Trophoblast cell (in vitro differentiated cells and primary cell): Measurements from ENCODE around the gene IGF2R.
A peak's percentile ranks its signal among the peaks of the same experiment; 100 is the strongest.
"Not testable (repeated sequence)": the region's sequence is repeated elsewhere in the genome, so short reads cannot be mapped to it uniquely, and the experiment has no call there.

Experiments
- DNase-seq, 2 donors: peaks; one replicate each; pipeline ENCODE4 v3.0.0-alpha.2; 2016
- H2AFZ ChIP-seq: 2 replicates; pipeline ENCODE4 v1.6.1; 2013; ENCODE audit warnings: low read length, moderate library complexity, mild to moderate bottlenecking; ENCODE audit not compliant: insufficient read depth, poor library complexity
- H2AK5ac ChIP-seq: 2 replicates; pipeline ENCODE4 v1.6.1; 2013; ENCODE audit warnings: mild to moderate bottlenecking, low read length
- H2BK120ac ChIP-seq: 2 replicates; pipeline ENCODE4 v1.6.1; 2013; ENCODE audit warnings: low read length, mild to moderate bottlenecking, moderate library complexity; ENCODE audit not compliant: insufficient read depth, poor library complexity
- H2BK12ac ChIP-seq: 2 replicates; pipeline ENCODE4 v1.6.1; 2013; ENCODE audit warnings: mild to moderate bottlenecking, low read length, moderate library complexity
- H2BK5ac ChIP-seq: 2 replicates; pipeline ENCODE4 v1.6.1; 2013; ENCODE audit warnings: low read length, low read depth, moderate library complexity, mild to moderate bottlenecking; ENCODE audit not compliant: poor library complexity
- H3K14ac ChIP-seq: 2 replicates; pipeline ENCODE4 v1.6.1; 2013; ENCODE audit warnings: mild to moderate bottlenecking, low read length
- H3K18ac ChIP-seq: 2 replicates; pipeline ENCODE4 v1.6.1; 2013; ENCODE audit warnings: mild to moderate bottlenecking, low read length
- H3K23ac ChIP-seq: 2 replicates; pipeline ENCODE4 v1.6.1; 2013; ENCODE audit warnings: low read length
- H3K27ac ChIP-seq: 2 replicates; pipeline ENCODE4 v1.5.1; 2013; ENCODE audit warnings: low read depth, mild to moderate bottlenecking, inconsistent platforms, low read length, moderate library complexity
- H3K27me3 ChIP-seq: 2 replicates; pipeline ENCODE4 v1.6.1; 2013; ENCODE audit warnings: inconsistent platforms, mild to moderate bottlenecking, low read length, moderate library complexity; ENCODE audit not compliant: insufficient read depth
- H3K36me3 ChIP-seq, 2 experiments: 1 replicate in 1 of 2; 2 replicates in 1 of 2; pipeline ENCODE4 v1.6.1; 2013; ENCODE audit warnings: low read length in 2 of 2, mild to moderate bottlenecking in 2 of 2, moderate library complexity in 1 of 2; ENCODE audit not compliant: insufficient read depth in 2 of 2, control insufficient read depth in 1 of 2
- H3K4ac ChIP-seq: 2 replicates; pipeline ENCODE4 v1.6.1; 2013; ENCODE audit warnings: low read depth, mild to moderate bottlenecking, low read length, moderate library complexity
- H3K4me1 ChIP-seq, 2 experiments: 1 replicate in 1 of 2; 2 replicates in 1 of 2; pipeline ENCODE4 v1.6.1; 2013; ENCODE audit warnings: low read length in 2 of 2, mild to moderate bottlenecking in 2 of 2, moderate library complexity in 1 of 2; ENCODE audit not compliant: insufficient read depth in 2 of 2, control insufficient read depth in 1 of 2
- H3K4me2 ChIP-seq: 2 replicates; pipeline ENCODE4 v1.6.1; 2013; ENCODE audit warnings: inconsistent platforms, mild to moderate bottlenecking, low read length, moderate library complexity
- H3K4me3 ChIP-seq: 2 replicates; pipeline ENCODE4 v1.5.1; 2013; ENCODE audit warnings: mild to moderate bottlenecking, low read depth, low read length, inconsistent platforms
- H3K79me1 ChIP-seq: one replicate; pipeline ENCODE4 v1.6.1; 2013; ENCODE audit warnings: low read length
- H3K79me2 ChIP-seq: 2 replicates; pipeline ENCODE4 v1.6.1; 2013; ENCODE audit warnings: low read length, mild to moderate bottlenecking; ENCODE audit not compliant: control insufficient read depth, insufficient read depth, poor library complexity
- H3K9ac ChIP-seq: 2 replicates; pipeline ENCODE4 v1.6.1; 2013; ENCODE audit warnings: mild to moderate bottlenecking, low read length
- H3K9me3 ChIP-seq: 2 replicates; pipeline ENCODE4 v1.6.1; 2013; ENCODE audit warnings: low read depth, mild to moderate bottlenecking, control low read depth, inconsistent platforms, low read length; ENCODE audit not compliant: insufficient read depth
- H4K12ac ChIP-seq: 2 replicates; pipeline ENCODE4 v1.6.1; 2013; ENCODE audit warnings: low read depth, mild to moderate bottlenecking, low read length, moderate library complexity
- H4K8ac ChIP-seq: 2 replicates; pipeline ENCODE4 v1.6.1; 2013; ENCODE audit warnings: low read depth, mild to moderate bottlenecking, low read length, moderate library complexity
- H4K91ac ChIP-seq: one replicate; pipeline ENCODE4 v1.6.1; 2013; ENCODE audit warnings: low read depth, mild to moderate bottlenecking, low read length, moderate library complexity
- WGBS: extraction: QIAGEN DNeasy Blood & Tissue Kit; methylation state at CpG from one replicate; pipeline ENCODE4 v1.1.7; 2013; ENCODE audit warnings: missing lambda C conversion rate; ENCODE audit not compliant: insufficient read length, insufficient coverage; ENCODE audit errors: extremely low coverage; 5-methylcytosine and 5-hydroxymethylcytosine counted together

Gene IGF2R

GRCh38 chr6:159998538-159998937 is 29.7 kb downstream of the IGF2R start:
- Histone ChIP-seq H3K9ac (no peak overlapping the region), H3K4me3 (no peak overlapping the region), H3K14ac (no peak overlapping the region), H3K9me3 (no peaks in the 10 kb centered on the region), H3K27me3 (no peaks in the 10 kb centered on the region), H3K23ac (no peak overlapping the region), H3K27ac (no peak overlapping the region), H4K8ac (no peak overlapping the region), H2BK5ac (no peak overlapping the region), H3K4ac (no peak overlapping the region), H2AFZ (no peak overlapping the region), H4K91ac (no peak overlapping the region), H4K12ac (no peak overlapping the region), H3K4me1 (peaks cover 11 to 12% of the 10 kb centered on the region in 2 experiments), H3K36me3 (peaks cover 4 to 8% of the 10 kb centered on the region in 2 experiments), H2AK5ac (no peak overlapping the region), H3K18ac (no peak overlapping the region), H3K79me1 (no peaks in the 10 kb centered on the region), H3K4me2 (no peak overlapping the region), H2BK12ac (no peak overlapping the region), H3K79me2 (peaks cover 7% of the 10 kb centered on the region), H2BK120ac (no peak overlapping the region)
- no peak for DNase-seq
- WGBS = no CpG with 5 or more reads among the region's 2 CpGs

- Histone ChIP-seq H2BK120ac (no peak overlapping the region), H3K4me3 (no peak overlapping the region), H2AK5ac (no peak overlapping the region), H4K8ac (no peak overlapping the region), H4K91ac (no peak overlapping the region), H2BK5ac (no peak overlapping the region), H3K9me3 (peaks cover 3% of the 10 kb centered on the region), H3K27ac (no peak overlapping the region), H3K4ac (no peak overlapping the region), H4K12ac (no peak overlapping the region), H3K4me2 (no peak overlapping the region), H3K36me3 (peaks cover 4 to 10% of the 10 kb centered on the region in 2 experiments), H3K27me3 (no peaks in the 10 kb centered on the region), H3K79me2 (peaks cover 8% of the 10 kb centered on the region), H2BK12ac (no peak overlapping the region), H3K79me1 (no peaks in the 10 kb centered on the region), H3K23ac (no peak overlapping the region), H3K4me1 (peaks cover 11 to 12% of the 10 kb centered on the region in 2 experiments), H3K18ac (no peak overlapping the region), H2AFZ (no peak overlapping the region), H3K14ac (no peak overlapping the region), H3K9ac (no peak overlapping the region)
- no CpG with 5 or more reads among the region's 6 CpGs for WGBS
- DNase-seq = no peak
Observed at GRCh38 chr6:159999240-159999671, 30.4 kb downstream of the IGF2R start.

GRCh38 chr6:160000280-160000704 is 31.4 kb downstream of the IGF2R start:
- Histone ChIP-seq H3K9me3 (peaks cover 4% of the 10 kb centered on the region), H3K4ac (no peak overlapping the region), H3K4me2 (no peak overlapping the region), H3K36me3 (peaks cover 8 to 14% of the 10 kb centered on the region in 2 experiments), H4K91ac (no peak overlapping the region), H3K18ac (no peak overlapping the region), H3K79me1 (no peaks in the 10 kb centered on the region), H3K27ac (no peak overlapping the region), H2BK12ac (no peak overlapping the region), H3K79me2 (peaks cover 10% of the 10 kb centered on the region), H4K12ac (no peak overlapping the region), H3K14ac (no peak overlapping the region), H3K4me1 (peaks cover 11 to 12% of the 10 kb centered on the region in 2 experiments), H2BK5ac (no peak overlapping the region), H2AK5ac (no peak overlapping the region), H2AFZ (no peak overlapping the region), H2BK120ac (no peak overlapping the region), H4K8ac (no peak overlapping the region), H3K9ac (no peak overlapping the region), H3K4me3 (no peak overlapping the region), H3K27me3 (no peaks in the 10 kb centered on the region), H3K23ac (no peak overlapping the region)
- WGBS = no CpG with 5 or more reads among the region's 8 CpGs
- DNase-seq = no peak

- H3K9ac ChIP-seq, H4K12ac ChIP-seq, DNase-seq, H3K14ac ChIP-seq, H3K79me1 ChIP-seq, H2AFZ ChIP-seq, H4K91ac ChIP-seq, H3K4ac ChIP-seq, H3K27me3 ChIP-seq, H3K27ac ChIP-seq, H3K23ac ChIP-seq, H3K9me3 ChIP-seq, H2BK120ac ChIP-seq, H2BK5ac ChIP-seq, H2AK5ac ChIP-seq, H2BK12ac ChIP-seq, H4K8ac ChIP-seq, H3K18ac ChIP-seq, H3K4me2 ChIP-seq: not testable (repeated sequence)
- WGBS = no CpG with 5 or more reads among the region's 9 CpGs
- H3K36me3 ChIP-seq = peaks cover 9 to 14% of the 10 kb centered on the region in 2 experiments
- H3K4me1 ChIP-seq = peaks cover 10 to 11% of the 10 kb centered on the region in 2 experiments
- H3K4me3 ChIP-seq = peak overlapping the region; percentile 15
- peaks cover 10% of the 10 kb centered on the region for H3K79me2 ChIP-seq
Observed at GRCh38 chr6:160000893-160001427, 32.1 kb downstream of the IGF2R start.
